Measurements from ENCODE around the gene STK10. TPM values are rescaled to one million over a fixed set of nuclear protein-coding genes. Genes with fewer than 3 reads are reported as not detected.

STK10 gene
- total and polyA plus RNA-seq, 2 of the 8 experiments (the other 6 are each of a cell fraction or from before 2014, with no cell fraction given): 10.5 to 21.4 TPM

DNA sequence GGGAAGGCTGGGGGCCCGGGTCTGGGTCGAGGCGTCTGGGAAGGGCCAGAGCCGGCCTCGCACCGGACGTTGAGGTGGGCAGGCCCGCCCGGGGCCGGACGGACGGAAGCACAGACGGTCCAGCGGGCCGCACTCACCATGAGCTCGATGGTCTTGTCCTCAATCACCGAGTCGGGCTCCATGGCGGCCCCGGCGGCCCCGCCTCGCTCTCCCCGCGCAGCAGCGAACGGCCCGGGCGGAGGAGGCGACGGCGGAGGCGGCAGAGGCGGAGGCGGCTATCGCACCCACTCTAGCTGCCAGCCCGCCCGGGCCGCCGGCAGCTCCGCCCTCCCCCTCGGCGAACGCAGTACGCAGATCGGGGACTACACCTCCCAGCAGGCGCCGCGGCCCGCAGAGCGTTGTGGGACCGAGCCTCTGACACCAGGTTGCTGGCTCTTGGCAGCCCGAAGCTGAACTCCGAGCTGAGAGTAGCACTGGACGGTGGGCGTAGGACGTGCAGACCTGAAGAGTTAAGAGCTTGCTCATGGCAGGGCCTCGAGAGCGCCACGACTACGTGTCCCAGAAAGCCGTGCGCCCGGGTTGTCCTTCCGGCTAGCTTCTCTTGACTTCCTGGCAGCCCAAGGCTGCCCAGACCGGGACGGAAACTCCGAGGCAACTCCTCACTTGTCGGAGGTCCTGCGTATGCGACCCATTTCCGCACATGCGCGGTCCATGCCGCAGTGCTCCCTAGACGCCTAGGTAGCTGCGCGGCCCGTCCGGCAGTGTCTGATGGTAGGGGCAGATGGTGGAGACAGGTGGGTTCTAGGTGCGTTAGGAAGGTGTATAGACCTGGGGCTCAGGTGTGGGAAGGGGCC, 181.5 kb downstream of the STK10 start, which contains the start of gene FBXW11:
FBXW11 (minus strand) TSS at position 318 of the 854 bp plus-strand sequence; CDS start at position 182, 136 bp downstream.
- H2BK20ac ChIP-seq (ENCODE audit: low read length): peak within 1 kb of the TSS; percentile 89
- POLR2A ChIA-PET (ENCODE audit: partially characterized antibody): interaction anchor here (0.6 to 6.6 kb wide), 33 partner anchors 10 to 619 kb away, joined by 3 to 66 read pairs (median 4); partner anchors contain the start of genes STK10 and UBTD2
- TF ChIP-seq BACH1 (IDR thresholded peaks at IDR 0.05; ENCODE audit: low read length) (no peak), POLR2AphosphoS5 (IDR thresholded peaks at IDR 0.05; ENCODE audit: low read depth, low read length) (peak; percentile 92), EZH2 (IDR thresholded peaks at IDR 0.05; ENCODE audit: low read depth, low read length, severe bottlenecking) (no peak), FOSL1 (IDR thresholded peaks at IDR 0.05; ENCODE audit: insufficient read depth, low read depth, low read length) (no peak), SIRT6 (IDR thresholded peaks at IDR 0.05; ENCODE audit: low read length) (no peak), KDM1A (IDR thresholded peaks at IDR 0.05; ENCODE audit: borderline replicate concordance, low read length) (no peak), GABPA (IDR thresholded peaks at IDR 0.05; ENCODE audit: borderline replicate concordance, insufficient read depth, low read length) (peak; percentile 93), TBP (IDR thresholded peaks at IDR 0.05; ENCODE audit: low read depth, low read length) (peak; percentile 85), CBX8 (IDR thresholded peaks at IDR 0.05; ENCODE audit: borderline replicate concordance, low read depth, low read length) (no peak), BCL11A (IDR thresholded peaks at IDR 0.05; ENCODE audit: low read depth in 2 of 2, low read length in 2 of 2) (no peak), CHD2 (IDR thresholded peaks at IDR 0.05; ENCODE audit: low read length) (no peak), BRCA1 (IDR thresholded peaks at IDR 0.05; ENCODE audit: low read depth, low read length) (no peak)

More for the DNA sequence above, 181.5 kb downstream of the STK10 start, which contains the start of gene FBXW11:
- Histone ChIP-seq H3K79me2 (ENCODE audit: control insufficient read depth in 1 of 2, insufficient read depth in 2 of 2, low read length in 2 of 2) (peaks cover 39 to 60% of the 10 kb centered on the region in 2 experiments), H3K9ac (replicated peaks in 1 of 4; ENCODE audit: extremely low read depth in 1 of 4, low read depth in 3 of 4, low read length in 3 of 4) (peak within 1 kb of the TSS; percentile 83 to 96 (median 92)), H3K23me2 (ENCODE audit: low read depth, low read length) (peaks cover 11% of the 10 kb centered on the region), H2BK12ac (ENCODE audit: low read depth, low read length) (peak within 1 kb of the TSS; percentile 99; the same call in 1 of the 2 replicates), H4K8ac (ENCODE audit: extremely low read depth, insufficient read depth, low read length) (peak within 1 kb of the TSS; percentile 94), H3K79me1 (ENCODE audit: low read depth, low read length) (peaks cover 5% of the 10 kb centered on the region; the same call in 1 of the 2 replicates), H3K27me3 (replicated peaks in 1 of 4; ENCODE audit: control insufficient read depth in 3 of 4, extremely low read depth in 1 of 4, insufficient read depth in 3 of 4, low read length in 3 of 4) (no peaks in the 10 kb centered on the region), H2BK15ac (ENCODE audit: low read length) (peak within 1 kb of the TSS; percentile 93; the same call in 1 of the 2 replicates), H3K23ac (ENCODE audit: insufficient read length) (no peak within 1 kb of the TSS), H3K4me1 (replicated peaks in 1 of 4; ENCODE audit: control insufficient read depth in 3 of 4, insufficient read depth in 4 of 4, low read length in 3 of 4) (peaks cover 13 to 34% (median 19%) of the 10 kb centered on the region in 4 experiments), H3K4me2 (ENCODE audit: insufficient read depth in 1 of 2, low read depth in 2 of 2, low read length in 2 of 2) (peak within 1 kb of the TSS; percentile 75 to 97), H3K4ac (replicated peaks; ENCODE audit: insufficient read length, low read depth, low read length) (peak within 1 kb of the TSS; percentile 84), H4K5ac (ENCODE audit: insufficient read length, low read depth, low read length) (peak within 1 kb of the TSS; percentile 98), H2AK5ac (ENCODE audit: low read depth, low read length) (peak within 1 kb of the TSS; percentile 32), H2BK5ac (ENCODE audit: low read depth, low read length) (peak within 1 kb of the TSS; percentile 100), H4K91ac (replicated peaks; ENCODE audit: insufficient read length, low read length) (peak within 1 kb of the TSS; percentile 100), H3K27ac (ENCODE audit: low read depth, low read length) (peak within 1 kb of the TSS; percentile 98), H4K20me1 (replicated peaks in 1 of 2; ENCODE audit: control insufficient read depth in 1 of 2, insufficient read depth in 2 of 2, low read length in 2 of 2) (peaks cover 12 to 14% of the 10 kb centered on the region in 2 experiments), H3K14ac (ENCODE audit: insufficient read length) (peak within 1 kb of the TSS; percentile 73), H3K18ac (ENCODE audit: extremely low read depth, low read length) (peak within 1 kb of the TSS; percentile 100), H3K4me3 (ENCODE audit: extremely low read depth in 1 of 4, insufficient read depth in 2 of 4, low read depth in 3 of 4, low read length in 4 of 4) (peak within 1 kb of the TSS; percentile 82 to 99 (median 96)), H3K56ac (replicated peaks; ENCODE audit: insufficient read length, low read depth, low read length) (peak within 1 kb of the TSS; percentile 97), H2BK120ac (replicated peaks; ENCODE audit: low read depth, low read length) (peak within 1 kb of the TSS; percentile 95), H3K9me3 (ENCODE audit: insufficient read depth in 2 of 2, low read depth in 1 of 2, low read length in 1 of 2) (no peaks in the 10 kb centered on the region), H2AFZ (ENCODE audit: low read length) (peak within 1 kb of the TSS; percentile 97), H3K36me3 (ENCODE audit: control insufficient read depth in 2 of 4, insufficient read depth in 4 of 4, low read length in 3 of 4) (no peaks in the 10 kb centered on the region)
- peak; percentile 89 to 91 for DNase-seq (ENCODE audit: low read depth in 1 of 2, low spot score in 2 of 2)
- CTCF ChIA-PET (ENCODE audit: partially characterized antibody): interaction anchor here (0.5 to 6.0 kb wide), 19 partner anchors 12 to 766 kb away, joined by 3 to 40 read pairs (median 4); no protein-coding TSS in a partner anchor
- peak; percentile 39 for FAIRE-seq
- 2% methylated on average over 62 of the region's 81 CpGs; no CpG with 5 or more reads in 1 of the 2 experiments for WGBS, 2 experiments (ENCODE audit: extremely low coverage in 1 of 2, insufficient coverage in 1 of 2, insufficient read length in 1 of 2, insufficient replicate concordance in 2 of 2, low coverage in 1 of 2, low lambda C conversion rate in 2 of 2, missing lambda C conversion rate in 1 of 2)

Measured in H1 (cell line).